Fibroblast of skin of left quadriceps (primary cell): ENCODE results near the gene CBLN1.
"Not testable (repeated sequence)": the region's sequence is repeated elsewhere in the genome, so short reads cannot be mapped to it uniquely, and the experiment has no call there.

ENCODE experiments used
- DNase-seq, 2 experiments: peaks; one replicate each; pipeline ENCODE4 v3.0.0-alpha.2; 2013; ENCODE audit warnings: low read depth in 2 of 2

The CBLN1 gene

DNA sequence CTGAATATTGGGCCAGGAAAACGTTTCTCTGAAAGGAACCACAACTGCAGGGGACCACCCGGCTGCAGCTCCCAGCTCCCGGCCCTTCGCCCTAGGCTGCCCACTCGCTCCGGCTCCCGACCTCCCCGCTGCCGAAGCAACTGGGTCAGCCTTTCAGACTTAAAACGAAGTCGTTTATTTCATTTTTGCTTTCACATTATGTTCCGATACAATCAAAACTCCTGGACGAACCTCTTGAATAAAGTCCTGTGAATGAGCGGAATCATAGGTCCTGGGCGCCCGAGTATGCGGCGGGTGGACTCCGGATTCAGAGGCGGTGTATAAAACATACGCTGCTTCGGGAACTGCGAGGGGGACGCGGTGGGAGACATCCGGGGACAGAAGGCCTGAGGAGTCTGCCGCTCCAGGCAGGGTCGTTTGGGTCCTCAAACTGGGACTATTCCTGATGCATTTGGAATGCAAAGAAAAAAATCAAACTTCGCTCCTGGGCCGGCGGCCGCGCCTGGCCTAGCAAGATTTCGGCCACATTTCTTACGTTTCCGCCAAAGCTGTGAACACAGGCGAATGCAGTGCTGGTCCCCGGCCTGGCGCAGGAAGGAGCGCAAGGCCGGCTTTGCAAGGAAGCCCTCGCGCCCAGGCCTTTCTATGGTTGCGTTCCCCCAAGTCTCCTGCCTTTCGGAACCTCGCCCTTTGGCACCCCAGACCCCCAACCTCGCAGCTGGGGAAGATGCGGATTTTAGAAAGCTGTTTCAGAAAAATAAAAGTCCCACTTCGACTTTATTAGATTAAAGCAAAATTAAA lies 3.7 kb downstream of the CBLN1 start:
- no peak for DNase-seq

DNA sequence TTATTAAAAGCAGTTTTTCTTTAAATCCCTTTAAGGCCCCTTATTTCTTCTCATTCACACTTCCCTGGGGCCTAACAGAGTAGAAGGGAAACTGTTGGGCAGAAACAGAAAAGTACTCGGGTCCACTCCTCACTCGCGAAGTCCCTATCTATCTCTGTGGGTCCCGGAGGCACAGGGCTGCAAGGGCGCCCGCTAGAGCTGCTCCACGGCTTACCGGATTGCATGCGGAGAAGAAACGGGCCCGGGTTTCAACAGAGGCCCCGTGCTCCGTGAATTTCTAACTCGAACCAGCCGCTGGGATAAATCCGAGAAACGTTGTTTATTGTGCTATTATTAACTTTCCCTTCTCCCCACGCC lies 4.3 kb downstream of the CBLN1 start:
- no peak for DNase-seq

DNA sequence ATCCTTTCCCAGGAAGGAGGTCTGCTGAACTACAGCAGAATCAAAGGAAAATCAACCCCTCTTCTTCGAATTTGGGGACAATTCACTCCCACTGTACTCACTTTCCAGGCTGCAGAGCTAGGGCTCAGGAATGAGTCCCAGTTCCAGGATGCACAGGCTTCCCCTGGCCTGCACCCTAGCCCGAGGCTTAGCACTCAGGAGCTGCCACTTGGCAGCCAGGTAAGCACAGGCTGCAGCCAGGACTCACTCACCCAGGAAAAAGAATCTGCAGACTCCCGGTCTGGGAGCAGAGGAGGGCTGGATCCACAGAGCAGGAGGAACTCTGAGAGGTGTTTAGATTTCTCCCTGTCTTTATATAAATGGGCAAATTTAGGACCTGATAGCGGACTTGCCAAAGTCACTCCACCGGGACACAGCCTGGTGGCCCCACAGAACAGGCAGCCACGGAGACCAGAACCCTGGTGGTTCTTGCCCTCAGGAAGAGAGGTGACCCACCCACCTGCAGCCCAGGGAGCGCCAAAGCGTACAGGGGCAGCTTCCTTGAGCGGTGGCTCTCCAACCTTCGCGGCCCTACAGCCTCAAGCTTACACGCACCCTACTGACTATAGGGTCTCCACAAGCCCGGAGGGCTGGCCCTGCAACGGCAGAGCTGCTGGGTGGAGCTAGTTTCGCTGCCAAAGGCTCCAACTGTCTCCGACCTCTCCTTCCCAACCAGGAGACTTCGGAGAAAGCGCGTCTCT lies 4.8 kb downstream of the CBLN1 start:
- no peak for DNase-seq

DNA sequence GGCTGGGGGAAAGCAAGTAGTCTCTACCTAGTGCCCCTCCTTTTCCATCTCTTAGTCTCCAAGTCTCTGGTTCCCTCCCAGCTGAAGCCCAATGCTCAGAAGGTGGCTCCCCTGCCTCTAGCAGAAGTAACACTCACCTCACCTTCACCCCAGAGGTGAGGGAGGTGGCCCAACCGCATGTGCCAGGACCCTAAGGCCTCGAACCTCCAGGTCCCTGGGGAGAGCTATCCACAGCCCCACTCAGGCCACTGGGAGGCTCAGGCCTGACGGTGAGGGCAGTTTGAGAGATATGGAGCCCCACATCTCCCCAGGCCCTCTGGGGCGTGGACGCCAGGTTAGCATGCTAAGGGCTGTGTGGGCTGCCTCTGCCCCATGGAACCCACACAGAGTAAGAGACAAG lies 5.8 kb downstream of the CBLN1 start:
- DNase-seq = no peak

DNA sequence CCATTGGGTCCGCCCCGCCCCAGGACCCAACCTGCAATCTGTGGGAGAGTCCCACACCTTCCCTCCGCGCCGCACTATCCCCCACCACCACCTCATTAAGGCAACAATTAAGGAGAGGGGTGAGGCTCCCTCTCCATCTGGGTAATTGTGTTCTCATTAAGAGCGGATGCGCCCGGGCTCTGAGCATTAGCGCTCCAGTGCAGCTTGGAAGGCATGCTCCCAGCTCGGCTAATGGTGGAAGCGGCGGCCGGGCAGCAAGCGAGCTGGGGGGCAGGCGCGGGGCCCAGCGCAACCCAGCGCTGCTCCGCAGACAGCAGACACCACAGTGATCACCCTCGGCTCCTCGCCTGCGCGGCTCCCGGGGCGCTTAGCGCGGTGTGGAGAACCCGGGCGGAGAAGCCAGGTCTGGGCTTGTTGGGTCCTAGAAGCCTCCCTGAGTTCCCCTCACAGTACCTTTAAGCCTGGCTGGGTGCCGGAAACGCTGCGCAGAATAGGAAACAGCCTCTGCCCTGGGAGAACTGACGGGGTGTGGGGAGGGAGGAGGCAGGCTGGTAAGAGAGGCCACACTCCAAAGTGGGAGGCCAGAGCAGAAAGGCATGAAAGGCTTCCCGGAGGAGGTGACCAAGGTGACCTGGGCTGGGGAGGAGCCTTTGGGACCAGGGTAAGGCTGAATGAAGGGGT lies 6.4 kb downstream of the CBLN1 start:
- DNase-seq = no peak

DNA sequence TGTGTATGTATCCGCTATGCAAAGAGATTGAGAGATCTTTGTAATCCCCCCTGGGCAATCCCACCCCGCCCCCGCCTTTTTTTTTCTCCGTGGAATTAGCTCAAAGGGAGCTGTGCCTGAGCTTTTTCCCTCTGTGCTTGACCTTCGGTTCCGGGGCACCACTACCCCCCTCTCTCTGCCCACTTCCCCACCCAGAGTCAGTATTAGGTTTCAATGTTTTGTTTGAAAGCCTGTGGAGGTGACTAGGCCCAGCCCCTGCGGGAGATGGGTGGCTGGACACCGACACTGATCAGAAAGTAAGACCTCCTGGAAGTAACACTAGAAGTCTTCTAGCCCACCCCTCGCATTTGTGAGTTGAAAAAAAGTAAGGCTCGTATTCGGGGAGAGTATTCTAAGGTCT lies 7.0 kb downstream of the CBLN1 start:
- DNase-seq = no peak

DNA sequence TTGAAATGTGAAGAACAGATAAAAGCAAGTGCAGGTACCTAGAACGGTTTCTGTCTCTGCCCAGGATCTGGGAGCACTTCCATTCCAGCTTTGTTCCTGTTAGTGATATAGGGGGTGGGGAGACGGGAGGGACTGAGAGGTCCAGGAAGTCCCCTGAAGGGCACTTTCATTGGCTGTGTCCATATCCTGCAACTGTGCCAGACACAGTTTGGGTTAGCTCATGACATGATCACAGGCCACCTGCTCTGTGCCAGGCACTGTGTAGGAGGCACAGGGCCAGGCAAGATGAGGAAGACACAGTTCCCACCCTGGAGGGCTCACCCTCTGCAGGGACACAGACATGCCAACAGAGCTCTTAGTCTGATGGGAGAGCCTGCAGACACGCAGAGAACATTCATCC lies 7.9 kb downstream of the CBLN1 start:
- DNase-seq = no peak

DNA sequence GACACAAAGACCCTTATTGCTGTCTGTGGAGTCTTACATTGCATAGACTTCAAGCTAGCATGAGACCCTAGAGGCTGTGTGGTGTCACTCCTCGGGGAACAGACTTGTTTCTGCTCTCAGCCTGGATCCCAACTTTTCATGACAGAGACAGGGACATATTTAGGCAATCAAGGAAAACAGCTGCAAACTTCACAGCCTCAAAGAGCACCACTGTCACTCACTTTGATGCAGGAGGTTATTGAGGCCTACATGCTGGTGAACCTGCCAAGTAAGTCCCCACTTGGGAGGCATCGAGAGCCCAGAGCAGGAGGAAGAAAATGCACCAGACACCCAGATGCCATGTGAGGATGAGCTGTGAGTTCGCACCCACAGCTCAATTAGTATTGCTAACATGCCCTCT lies 10.3 kb downstream of the CBLN1 start:
- DNase-seq = no peak

DNA sequence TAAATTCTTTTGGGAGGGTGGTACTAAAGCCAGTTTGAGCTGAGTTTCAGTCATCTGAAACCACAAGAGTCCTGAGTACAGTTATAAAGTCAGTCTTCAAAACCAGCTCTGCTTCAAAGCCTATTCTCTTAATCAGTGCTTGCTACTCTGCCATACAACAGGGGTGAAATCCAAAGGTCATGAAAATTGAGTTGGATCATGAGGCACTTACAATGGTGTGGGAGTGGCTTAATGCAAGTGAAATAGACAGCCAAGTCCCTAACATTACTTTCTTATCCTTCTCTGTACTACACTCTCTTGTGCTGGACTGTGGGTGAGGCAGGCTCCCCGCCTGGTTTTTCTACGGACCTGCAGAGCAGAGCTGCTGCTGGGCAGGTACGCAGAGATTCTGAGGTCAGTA lies 12.4 kb downstream of the CBLN1 start:
- DNase-seq = no peak

DNA sequence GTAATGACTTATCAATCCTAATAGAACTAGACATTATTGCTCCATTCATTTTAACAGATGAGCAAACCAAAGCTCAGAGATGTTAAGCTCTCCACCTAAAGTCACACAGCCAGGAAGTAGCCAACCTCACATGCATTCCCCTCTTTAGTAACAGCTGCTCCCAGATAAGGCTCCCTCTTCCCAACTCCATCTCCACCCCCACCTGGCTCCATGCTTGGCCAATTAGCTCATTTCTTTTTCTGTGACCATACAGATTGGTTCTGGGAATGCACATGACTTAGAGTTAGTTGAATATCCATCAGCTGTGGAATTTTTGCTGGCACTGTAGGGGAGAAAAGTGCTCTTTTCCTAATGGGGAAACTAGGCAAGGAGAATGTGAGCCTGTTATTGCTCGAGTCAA lies 13.0 kb downstream of the CBLN1 start:
- DNase-seq = no peak

DNA sequence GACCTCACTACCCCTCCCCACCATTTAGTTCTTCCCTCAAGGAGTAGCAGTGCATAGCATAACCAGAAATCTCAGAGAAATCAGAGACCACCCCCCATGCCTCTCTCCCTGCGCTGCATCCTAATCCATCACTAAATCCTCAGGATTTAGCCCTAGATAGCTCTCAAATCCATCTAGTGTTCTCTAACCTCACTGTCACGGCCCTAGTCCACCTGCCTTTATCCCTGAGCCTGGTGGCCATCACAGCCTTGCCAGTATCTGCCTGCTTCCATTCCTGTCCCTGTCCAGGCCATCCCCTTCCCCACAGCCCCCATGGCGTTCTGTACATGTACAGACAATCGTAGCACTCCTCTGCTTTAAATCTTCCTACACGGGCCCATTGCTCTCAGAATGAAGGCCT lies 19.1 kb downstream of the CBLN1 start:
- no peak for DNase-seq

DNA sequence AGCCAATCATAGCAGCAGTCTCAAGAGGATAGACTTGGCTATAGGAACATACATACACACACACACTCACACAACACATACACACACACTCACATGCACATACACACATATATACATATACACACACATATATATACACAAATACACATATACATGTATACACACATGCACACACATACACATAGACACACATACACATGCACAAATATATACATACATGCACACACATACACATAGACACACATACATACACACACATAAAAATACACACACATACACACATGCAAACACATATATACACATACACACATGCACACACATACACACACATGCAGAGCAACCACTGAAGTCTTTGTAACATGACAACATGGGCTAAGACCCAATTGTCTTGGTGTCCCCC lies 19.7 kb downstream of the CBLN1 start:
- no peak for DNase-seq

DNA sequence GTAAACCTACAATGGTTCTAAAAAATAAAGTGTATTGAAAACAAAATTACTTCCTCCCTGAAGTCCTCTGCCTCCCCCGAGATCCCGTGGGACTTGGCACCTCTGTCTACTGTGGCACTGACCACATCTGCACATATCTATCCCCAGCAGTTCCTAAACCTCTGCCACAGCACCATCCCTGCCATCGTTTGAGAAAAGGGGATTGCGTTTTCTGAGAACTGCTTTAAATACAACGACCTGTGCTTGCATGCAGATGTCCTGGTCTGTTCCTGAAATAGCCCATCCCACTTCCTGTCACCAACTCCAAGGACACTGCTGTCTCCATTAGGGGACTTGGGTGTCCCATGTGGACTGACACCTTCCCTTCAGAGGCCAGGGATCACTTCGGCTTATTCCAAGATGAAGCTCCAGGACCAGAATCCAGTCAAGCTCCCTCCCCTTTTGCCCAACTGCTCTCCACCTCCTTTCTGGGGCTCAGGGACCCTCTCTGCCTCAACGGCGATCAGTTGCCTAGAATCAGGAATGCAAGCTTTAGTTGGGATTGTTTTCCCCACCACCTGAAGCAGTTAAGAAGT lies 20.6 kb downstream of the CBLN1 start:
- no peak for DNase-seq

DNA sequence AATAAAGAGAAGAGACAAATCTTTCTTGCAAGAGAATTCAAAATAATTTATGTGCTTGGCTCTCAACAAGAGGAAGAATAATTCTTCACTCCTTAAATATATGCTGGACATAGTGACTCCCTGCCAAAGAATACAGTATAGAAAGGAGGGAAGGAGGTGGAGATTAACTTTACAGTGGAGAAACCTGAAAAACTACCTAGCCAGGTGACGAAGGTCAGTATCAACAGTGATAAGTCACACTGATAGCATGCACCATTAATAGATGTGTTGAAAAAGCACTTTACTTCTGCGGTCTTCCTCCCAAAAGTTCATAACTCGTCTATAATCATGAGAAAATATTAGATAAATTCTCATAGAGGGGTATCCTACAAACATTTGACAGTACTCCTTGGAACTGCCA lies 21.4 kb downstream of the CBLN1 start:
- no peak for DNase-seq

DNA sequence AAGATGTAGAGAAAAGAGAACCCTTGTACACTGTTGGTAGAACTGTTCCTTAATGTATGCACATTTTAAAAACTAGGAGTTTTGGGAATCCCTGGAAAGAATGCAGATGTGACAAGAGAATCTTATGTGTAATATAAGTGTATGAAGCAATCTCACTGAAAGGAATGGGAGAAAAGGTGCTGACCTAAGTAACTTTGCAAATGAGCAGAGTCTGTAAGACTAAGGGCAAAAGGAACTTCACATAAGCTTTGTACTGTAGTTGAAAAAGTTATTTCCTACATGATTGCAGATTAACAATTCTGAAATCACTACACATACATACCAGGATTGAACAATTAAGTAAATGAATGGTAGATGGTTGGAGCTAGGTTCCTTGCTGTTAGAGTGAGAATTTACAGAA lies 22.3 kb downstream of the CBLN1 start:
- DNase-seq = no peak

DNA sequence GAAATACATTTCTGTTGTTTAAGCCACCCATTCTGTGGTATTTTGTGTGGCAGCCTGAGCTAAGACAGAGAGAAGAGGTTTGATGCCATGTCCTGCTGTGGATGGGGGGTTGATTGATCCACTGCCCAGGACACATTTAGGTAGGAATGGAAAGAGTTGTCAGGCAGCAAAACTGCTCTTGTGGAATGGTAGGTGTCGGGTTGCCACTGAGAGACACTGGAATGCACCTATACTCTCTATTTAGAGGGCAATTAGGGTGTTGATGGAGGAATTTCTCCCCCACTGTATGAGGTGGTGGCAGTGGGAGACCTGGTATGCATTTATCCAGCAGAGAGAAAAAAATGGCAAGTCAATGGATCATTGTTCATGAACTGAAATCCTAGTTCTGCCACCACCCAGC lies 30.9 kb downstream of the CBLN1 start:
- no peak for DNase-seq

DNA sequence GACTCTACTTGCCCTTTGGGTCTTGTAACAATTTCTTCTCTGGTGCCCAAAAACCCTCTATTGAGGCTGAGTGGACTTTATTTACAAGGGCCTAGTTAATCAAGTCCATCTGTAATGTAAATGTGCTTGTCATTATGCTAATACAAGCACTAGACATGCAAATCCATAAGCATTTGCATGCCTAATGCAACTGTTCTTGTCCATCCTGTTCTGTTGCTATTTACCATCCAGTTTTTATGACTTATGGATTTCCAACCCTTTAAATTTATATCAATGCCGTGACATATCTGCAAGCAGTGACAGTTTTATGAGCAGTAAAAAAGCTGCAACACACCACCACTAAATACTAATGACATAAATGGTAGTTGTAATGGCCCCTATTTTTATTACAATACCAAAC lies 33.4 kb downstream of the CBLN1 start:
- DNase-seq = no peak

DNA sequence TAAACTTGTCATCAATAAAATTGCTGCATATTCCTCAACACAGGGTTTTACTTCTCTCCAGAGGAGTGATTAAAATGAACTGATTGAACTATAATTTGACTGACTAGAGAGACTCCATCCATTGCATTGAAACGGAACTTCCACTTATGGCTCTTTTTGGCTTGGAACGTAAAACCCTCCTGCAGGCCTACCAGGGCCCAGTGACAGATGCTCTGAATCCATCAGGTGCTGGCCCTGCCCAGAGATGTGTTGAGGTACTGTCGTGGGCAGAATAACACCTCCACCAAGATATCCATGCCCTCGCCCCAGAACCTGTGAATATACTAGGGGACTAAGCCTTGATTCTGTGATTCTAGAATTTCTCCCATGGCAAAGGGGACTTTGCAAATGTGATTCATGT lies 45.4 kb downstream of the CBLN1 start:
- DNase-seq = no peak

DNA sequence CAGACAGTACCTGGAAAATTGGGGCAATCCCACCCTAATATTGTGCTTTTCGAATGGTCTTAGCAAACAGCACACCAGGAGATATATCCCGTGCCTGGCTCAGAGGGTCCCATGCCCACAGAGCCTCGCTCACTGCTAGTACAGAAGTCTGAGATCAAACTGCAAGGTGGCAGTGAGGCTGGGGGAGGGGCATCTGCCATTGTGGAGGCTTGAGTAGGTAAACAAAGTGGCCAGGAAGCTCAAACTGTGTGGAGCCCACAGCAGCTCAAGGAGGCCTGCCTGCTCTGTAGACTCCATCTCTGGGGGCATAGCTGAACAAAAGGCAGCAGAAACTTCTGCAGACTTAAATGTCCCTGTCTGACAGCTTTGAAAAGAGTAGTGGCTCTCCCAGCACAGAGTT lies 53.3 kb downstream of the CBLN1 start:
- not testable (repeated sequence) for DNase-seq
